Cardiac fibroblast (primary cell): Measurements from ENCODE around the gene SYPL1.

ENCODE experiments used
- DNase-seq, 2 donors: peaks; one replicate each; pipeline versions ENCODE4 v3.0.0 to v3.0.0-alpha.2; 2010; ENCODE audit warnings: low read depth in 2 of 2
- H3K4me3 ChIP-seq, 2 donors: replicated peaks in 1 of 2; 1 replicate in 1 of 2; 2 replicates in 1 of 2; pipeline ENCODE4 v1.5.1; 2011; ENCODE audit warnings: low read depth in 2 of 2, low read length in 2 of 2, mild to moderate bottlenecking in 2 of 2, moderate library complexity in 1 of 2
- CTCF ChIP-seq: IDR thresholded peaks from one replicate; pipeline ENCODE4 v1.5.1; 2011; ENCODE audit warnings: low read depth, mild to moderate bottlenecking, low read length, inconsistent platforms

Gene SYPL1

DNA sequence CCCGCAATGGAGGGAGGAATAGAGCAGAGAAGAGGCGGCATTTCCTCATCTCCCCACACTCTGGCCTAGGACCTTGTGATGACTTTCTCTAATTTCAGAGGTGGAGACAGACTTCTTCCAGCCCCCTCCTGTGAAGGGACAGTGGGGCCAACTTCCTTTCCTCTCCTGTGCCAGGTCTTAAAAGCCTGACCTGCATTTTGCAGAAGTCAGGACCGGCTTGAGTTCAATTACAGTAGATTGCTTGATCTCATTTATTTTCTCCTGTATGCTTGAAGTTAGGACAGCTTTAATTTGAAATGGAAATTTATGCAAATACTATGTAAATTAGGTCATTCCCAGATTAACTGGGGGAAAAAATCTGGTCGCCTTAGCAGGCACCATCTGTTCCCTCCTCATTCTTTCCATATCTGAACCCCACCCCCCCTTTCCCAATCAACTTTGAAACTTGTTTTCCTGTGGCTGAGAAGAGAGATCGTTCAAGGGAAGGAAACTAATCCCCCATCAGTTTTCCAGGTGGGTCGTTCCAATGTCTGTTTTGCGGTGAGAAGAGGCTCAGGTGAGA is 57.1 kb downstream of the SYPL1 start:
- TF ChIP-seq CTCF, result no peak

DNA sequence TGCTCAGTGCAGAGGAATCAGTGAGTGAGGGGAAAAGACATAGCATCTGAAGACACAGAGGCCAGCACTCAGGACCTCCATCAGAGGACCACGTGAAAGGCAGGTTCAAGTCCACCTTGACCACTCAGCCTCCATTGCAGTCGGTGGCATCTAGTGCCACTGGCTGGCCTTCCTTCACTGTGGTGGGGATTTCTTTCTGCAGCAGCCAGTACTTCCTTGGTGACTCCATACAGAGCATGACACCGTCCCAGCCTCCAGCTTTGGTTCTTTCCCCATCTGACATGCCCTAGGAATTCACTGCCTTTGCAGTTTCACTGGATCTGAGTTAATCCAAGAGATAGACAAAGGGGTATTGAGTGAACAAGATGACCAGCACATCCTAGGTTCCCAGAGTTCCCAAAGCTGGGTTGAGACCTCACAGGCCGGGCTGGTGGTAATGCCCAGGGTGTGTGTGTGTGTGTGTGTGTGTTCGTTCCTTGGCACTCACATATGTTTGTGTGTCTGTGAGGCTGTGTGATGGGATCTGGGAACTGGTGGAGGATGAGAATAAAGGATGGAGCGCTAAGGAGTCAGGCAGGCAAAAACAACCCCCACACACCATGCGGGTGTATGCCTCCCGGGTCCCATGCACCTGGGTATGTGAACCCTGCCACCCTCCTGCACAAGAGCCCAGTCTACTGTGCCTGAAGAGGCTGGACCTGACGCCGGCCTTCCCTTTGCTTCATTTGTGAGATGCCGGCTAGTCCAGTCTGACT is 57.8 kb downstream of the SYPL1 start:
- TF ChIP-seq CTCF, result no peak
- DNase-seq, result no peak
- H3K4me3 ChIP-seq, result no peak overlapping the region

More for the DNA sequence above, 57.1 kb downstream of the SYPL1 start:
- no peak for DNase-seq
- no peak overlapping the region for H3K4me3 ChIP-seq

- no peak for TF ChIP-seq CTCF
- DNase-seq, result no peak
- no peak overlapping the region for H3K4me3 ChIP-seq
Measured at GRCh38 chr7:106053109-106053508, 59.0 kb downstream of the SYPL1 start.

DNA sequence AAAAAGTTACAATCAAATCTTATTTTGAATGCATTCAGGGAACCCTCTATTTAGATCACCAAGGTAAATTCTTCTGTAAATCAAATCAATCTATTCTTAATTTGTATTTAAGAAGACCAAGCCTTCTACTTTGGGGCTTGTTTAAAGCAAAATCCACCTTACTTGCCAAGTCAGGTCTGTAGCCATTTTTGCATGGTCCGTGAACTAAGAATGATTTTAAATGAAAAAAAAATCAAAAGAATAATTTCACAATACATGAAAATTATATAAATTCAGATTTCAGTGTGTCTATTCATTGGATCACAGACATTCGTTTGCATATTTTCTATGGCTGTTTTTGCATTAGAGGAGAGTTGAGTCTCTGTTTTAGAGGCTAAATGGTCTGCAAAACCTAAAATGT is 59.4 kb downstream of the SYPL1 start:
- no peak for TF ChIP-seq CTCF
- no peak for DNase-seq
- no peak overlapping the region for H3K4me3 ChIP-seq

DNA sequence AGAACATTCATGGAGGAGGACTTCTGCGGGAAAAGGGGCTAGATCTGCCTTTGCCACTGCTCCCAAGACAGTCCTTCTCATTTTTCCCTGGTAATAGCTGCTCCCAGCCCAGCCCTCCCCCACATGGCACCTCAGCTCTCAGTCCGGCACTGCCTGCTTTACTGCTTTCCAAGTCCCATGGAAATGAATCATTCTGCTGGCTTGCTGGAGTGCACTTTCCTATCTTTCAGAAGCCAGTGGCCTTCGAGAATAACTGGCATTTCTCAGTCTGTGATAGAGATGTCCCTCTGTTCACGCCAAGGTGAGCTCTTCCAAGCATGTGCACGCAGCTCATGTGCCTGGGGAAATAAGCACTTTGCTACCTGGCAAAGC is 61.4 kb downstream of the SYPL1 start:
- peak; percentile 63 to 80 for DNase-seq
- no peak for TF ChIP-seq CTCF
- no peak overlapping the region for H3K4me3 ChIP-seq

GRCh38 chr7:106050002-106050745 is 61.9 kb downstream of the SYPL1 start:
- H3K4me3 ChIP-seq, result no peak overlapping the region
- TF ChIP-seq CTCF, result peak; percentile 19
- peak; percentile 65 to 91 for DNase-seq
